Left lung (tissue), 10 donors: ENCODE results near the gene GPR153. TPM values are rescaled to one million over a fixed set of nuclear protein-coding genes. Genes with fewer than 3 reads are reported as not detected.

Experiments used
- ATAC-seq: fragments of 200-7000 bp; cut with Tn5 transposase; one replicate; pipeline ENCODE4 v1.9.1; 2020; ENCODE audit warnings: moderate library complexity
- DNase-seq, 4 donors: peaks; one replicate each; pipeline ENCODE4 v3.0.0-alpha.2; 2013 to 2020
- H3K27ac ChIP-seq, 2 donors: fragments of 200-600 bp; sonication (generic) in 1 of 2; one replicate each; pipeline versions ENCODE4 v1.5.0 to v1.8.0; 2020 to 2021
- H3K27me3 ChIP-seq, 2 donors: fragments of 200-600 bp; sonication (generic) in 1 of 2; one replicate each; pipeline versions ENCODE4 v1.5.0 to v1.8.0; 2020 to 2021
- H3K36me3 ChIP-seq, 2 donors: fragments of 200-600 bp; sonication (generic) in 1 of 2; one replicate each; pipeline versions ENCODE4 v1.5.0 to v1.8.0; 2020 to 2021
- H3K4me1 ChIP-seq, 2 donors: fragments of 200-600 bp; one replicate each; pipeline ENCODE4 v1.8.0; 2021
- H3K4me3 ChIP-seq, 2 donors: fragments of 200-600 bp; sonication (generic) in 1 of 2; one replicate each; pipeline versions ENCODE4 v1.5.0 to v1.8.0; 2020 to 2021; ENCODE audit warnings: mild to moderate bottlenecking in 1 of 2
- H3K9me3 ChIP-seq, 2 donors: fragments of 200-600 bp; sonication (generic) in 1 of 2; one replicate each; pipeline versions ENCODE4 v1.5.0 to v1.8.0; 2020 to 2021
- intact Hi-C, 2 donors: fragments of 100-400 bp; cut with DNase I; formaldehyde crosslinking; loops; one replicate each; pipeline versions ENCODE4 v1.11.2 to v1.14.2; 2022
- polyA plus RNA-seq, 6 donors: library from polyadenylated mRNA; unstranded; fragments of 120-200 nt; gene quantifications; one replicate each; pipeline ENCODE4 v1.2.1, GENCODE V29; 2013; ENCODE audit not compliant: insufficient read length in 6 of 6
- total RNA-seq, 2 donors: library from RNA; stranded (reverse); fragmentation: NEBNext Ultra II Directional; extraction: Animal tissue kit (Norgen Biotek cat#: 25700); gene quantifications; one replicate each; pipeline ENCODE4 v1.2.1, GENCODE V29; 2021
- TF ChIP-seq, protein P1 (sequence below), 2 donors: fragments of 200-600 bp; sonication (generic) in 1 of 2; IDR thresholded peaks; one replicate each; pipeline versions ENCODE4 v1.5.0 to v1.8.0; 2021; ENCODE audit warnings: antibody characterized with exemption in 2 of 2
- donor health status: DM: no; HTN: yes; CAD: no.
- donor health status: DM: no; HTN: no; CAD: no.

The GPR153 gene
- total and polyA plus RNA-seq, 8 donors = 13.8 to 31.6 (median 18.0) TPM

DNA sequence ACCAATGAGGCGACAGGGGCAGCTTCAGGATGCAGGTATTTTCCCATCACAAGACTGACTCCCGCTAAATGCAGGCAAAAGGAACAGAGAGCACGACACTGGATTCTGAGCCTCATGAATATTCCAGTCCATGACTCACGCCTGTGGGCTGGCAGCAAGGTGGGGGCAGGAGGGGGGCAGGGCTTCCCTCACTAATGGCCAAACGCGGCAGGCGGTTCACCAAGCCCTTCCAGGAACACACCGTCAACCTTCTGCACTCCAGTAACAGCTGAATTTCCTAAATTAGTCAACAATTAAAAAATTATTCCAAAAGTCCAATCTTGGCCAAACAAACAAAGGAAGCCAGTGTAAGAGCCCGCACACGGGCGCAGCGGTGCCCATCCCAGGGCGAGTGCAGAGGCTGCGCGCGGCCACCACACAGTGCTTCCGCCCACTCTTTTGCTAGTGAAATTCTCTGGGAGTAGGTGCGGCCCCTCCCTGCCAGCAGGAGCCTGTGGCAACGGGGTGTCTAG, 12.5 kb upstream of the GPR153 start:
- TF ChIP-seq, protein P1, sequence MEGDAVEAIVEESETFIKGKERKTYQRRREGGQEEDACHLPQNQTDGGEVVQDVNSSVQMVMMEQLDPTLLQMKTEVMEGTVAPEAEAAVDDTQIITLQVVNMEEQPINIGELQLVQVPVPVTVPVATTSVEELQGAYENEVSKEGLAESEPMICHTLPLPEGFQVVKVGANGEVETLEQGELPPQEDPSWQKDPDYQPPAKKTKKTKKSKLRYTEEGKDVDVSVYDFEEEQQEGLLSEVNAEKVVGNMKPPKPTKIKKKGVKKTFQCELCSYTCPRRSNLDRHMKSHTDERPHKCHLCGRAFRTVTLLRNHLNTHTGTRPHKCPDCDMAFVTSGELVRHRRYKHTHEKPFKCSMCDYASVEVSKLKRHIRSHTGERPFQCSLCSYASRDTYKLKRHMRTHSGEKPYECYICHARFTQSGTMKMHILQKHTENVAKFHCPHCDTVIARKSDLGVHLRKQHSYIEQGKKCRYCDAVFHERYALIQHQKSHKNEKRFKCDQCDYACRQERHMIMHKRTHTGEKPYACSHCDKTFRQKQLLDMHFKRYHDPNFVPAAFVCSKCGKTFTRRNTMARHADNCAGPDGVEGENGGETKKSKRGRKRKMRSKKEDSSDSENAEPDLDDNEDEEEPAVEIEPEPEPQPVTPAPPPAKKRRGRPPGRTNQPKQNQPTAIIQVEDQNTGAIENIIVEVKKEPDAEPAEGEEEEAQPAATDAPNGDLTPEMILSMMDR (IDR thresholded peaks at IDR 0.05) = no peak
- H3K27ac ChIP-seq = no peak overlapping the region
- H3K4me3 ChIP-seq = no peak overlapping the region
- intact Hi-C loops = no loop called here
- no peaks in the 10 kb centered on the region for H3K36me3 ChIP-seq
- H3K4me1 ChIP-seq = peaks cover 0 to 7% of the 10 kb centered on the region in 2 donors
- H3K9me3 ChIP-seq = no peaks in the 10 kb centered on the region
- ATAC-seq = no peak
- no peak for DNase-seq
- H3K27me3 ChIP-seq = no peaks in the 10 kb centered on the region

DNA sequence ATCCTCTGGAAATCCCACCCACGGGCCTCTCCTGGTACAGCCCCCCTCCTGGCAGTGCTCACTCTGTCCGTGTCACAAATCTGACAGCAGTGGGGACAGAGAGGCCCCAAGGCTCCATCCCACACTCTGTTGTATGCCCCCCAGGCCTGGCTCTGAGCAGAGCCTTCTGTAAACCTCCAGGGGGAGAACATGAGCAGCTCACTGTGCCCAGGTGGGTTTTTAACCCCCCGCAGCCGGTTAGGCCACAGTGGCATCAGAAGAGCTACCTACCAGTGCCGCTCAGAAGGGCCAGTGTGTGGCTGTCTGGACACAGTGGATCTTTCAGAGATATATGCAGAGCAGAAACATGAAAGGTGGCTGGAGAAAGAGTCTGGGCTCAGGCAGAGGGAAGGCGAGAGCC, 12.0 kb upstream of the GPR153 start:
- TF ChIP-seq, protein P1 (IDR thresholded peaks at IDR 0.05) = no peak
- no peak overlapping the region for H3K4me3 ChIP-seq
- no peaks in the 10 kb centered on the region for H3K27me3 ChIP-seq
- no peaks in the 10 kb centered on the region for H3K36me3 ChIP-seq
- H3K4me1 ChIP-seq = peaks cover 0 to 7% of the 10 kb centered on the region in 2 donors
- H3K9me3 ChIP-seq = no peaks in the 10 kb centered on the region
- H3K27ac ChIP-seq = no peak overlapping the region
- intact Hi-C loops = no loop called here
- DNase-seq (no peak), ATAC-seq (no peak)

DNA sequence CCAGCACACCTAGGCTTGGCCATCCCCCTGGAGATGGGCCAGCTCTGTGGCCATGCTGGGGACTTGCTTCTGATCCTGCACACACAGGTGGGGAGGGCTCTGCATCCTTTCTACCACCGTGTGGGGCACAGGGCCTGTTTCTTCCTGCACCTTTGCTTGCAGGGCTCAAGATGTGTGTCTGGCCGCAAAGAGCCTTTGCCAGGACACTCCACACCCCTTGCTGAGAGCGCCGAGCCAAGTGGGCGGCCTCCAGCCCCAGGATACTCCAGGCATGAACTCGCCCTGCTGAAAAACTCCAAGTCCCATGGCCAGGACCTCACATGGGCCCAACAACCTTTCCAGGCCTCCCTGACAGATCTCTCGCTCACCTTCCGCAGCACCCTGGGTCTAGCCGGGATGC, 11.6 kb upstream of the GPR153 start:
- H3K36me3 ChIP-seq = no peaks in the 10 kb centered on the region
- no peaks in the 10 kb centered on the region for H3K9me3 ChIP-seq
- no peak overlapping the region for H3K4me3 ChIP-seq
- DNase-seq = no peak
- no peak overlapping the region for H3K27ac ChIP-seq
- H3K4me1 ChIP-seq = peaks cover 0 to 7% of the 10 kb centered on the region in 2 donors
- TF ChIP-seq, protein P1 (IDR thresholded peaks at IDR 0.05) = no peak
- ATAC-seq = no peak
- intact Hi-C loops = no loop called here
- H3K27me3 ChIP-seq = no peaks in the 10 kb centered on the region

DNA sequence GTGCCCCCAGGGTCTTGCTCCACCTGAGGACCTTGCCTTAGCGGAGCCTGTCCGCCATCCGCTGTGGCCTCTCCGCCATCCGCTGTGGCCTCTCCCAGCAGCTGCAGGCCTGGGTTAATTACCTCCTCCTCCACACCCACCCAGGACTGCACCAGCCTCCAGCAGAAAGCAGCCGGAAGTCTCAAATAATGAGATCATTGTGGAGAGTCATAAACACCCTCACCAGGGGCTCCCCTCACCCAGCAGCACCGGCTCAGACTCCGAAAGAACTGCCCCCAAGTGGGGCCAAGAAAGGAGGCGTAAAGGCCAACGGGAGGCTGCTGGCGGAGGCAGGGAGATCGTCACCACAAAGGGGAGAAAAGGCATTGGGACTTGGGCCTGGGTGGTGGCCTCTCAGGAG, 10.7 kb upstream of the GPR153 start:
- TF ChIP-seq, protein P1 (IDR thresholded peaks at IDR 0.05) = no peak
- H3K4me1 ChIP-seq = peaks cover 0 to 7% of the 10 kb centered on the region in 2 donors
- H3K27me3 ChIP-seq = no peaks in the 10 kb centered on the region
- intact Hi-C loops = no loop called here
- H3K9me3 ChIP-seq = no peaks in the 10 kb centered on the region
- DNase-seq (no peak), ATAC-seq (no peak)
- H3K4me3 ChIP-seq = no peak overlapping the region
- no peaks in the 10 kb centered on the region for H3K36me3 ChIP-seq
- H3K27ac ChIP-seq = no peak overlapping the region

DNA sequence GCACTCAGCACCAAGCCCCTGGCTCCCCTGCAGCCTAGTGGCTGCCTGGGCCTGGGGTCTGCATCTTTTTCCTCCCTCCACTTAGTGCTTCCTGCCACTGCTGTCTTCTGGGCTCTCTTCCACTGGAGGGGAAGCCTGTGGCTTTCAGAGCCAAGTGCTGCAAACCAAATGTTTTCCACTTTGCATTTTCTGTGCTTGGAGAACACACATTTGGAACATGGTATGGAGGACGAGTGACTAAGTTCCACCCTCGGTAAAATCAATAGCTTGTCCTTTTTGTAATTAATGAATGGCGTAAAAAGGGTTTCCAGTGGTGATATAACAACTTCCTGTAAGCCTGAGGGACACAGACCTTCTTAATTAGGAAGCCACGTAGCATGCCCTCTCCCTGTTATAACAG, 10.1 kb upstream of the GPR153 start:
- TF ChIP-seq, protein P1 (IDR thresholded peaks at IDR 0.05) = no peak
- no peaks in the 10 kb centered on the region for H3K27me3 ChIP-seq
- peaks cover 0 to 2% of the 10 kb centered on the region in 2 donors for H3K4me1 ChIP-seq
- no peaks in the 10 kb centered on the region for H3K36me3 ChIP-seq
- H3K27ac ChIP-seq = no peak overlapping the region
- DNase-seq (no peak), ATAC-seq (no peak)
- intact Hi-C loops = no loop called here
- no peaks in the 10 kb centered on the region for H3K9me3 ChIP-seq
- no peak overlapping the region for H3K4me3 ChIP-seq
